ENCODE results near the gene TRPM5.

GRCh38 chr11:2488004-2488403 lies 43.7 kb upstream of the TRPM5 start:
- TF ChIP-seq CTCF (optimal IDR thresholded peaks at IDR 0.05 in 1 of 3, IDR thresholded peaks at IDR 0.05 in 1 of 3, conservative IDR thresholded peaks at IDR 0.05 in 1 of 3; ENCODE audit: extremely low read depth in 1 of 3, insufficient read depth in 2 of 3, low read length in 3 of 3) (no peak), EZH2 (IDR thresholded peaks at IDR 0.05; ENCODE audit: low read length) (no peak)
